Osteoblast (primary cell): ENCODE data around the gene C3orf33. TPM values are rescaled to one million over a fixed set of nuclear protein-coding genes. Genes with fewer than 3 reads are reported as not detected.

Source experiments
- DNase-seq: peaks from one replicate; pipeline ENCODE4 v3.0.0; 2011; ENCODE audit warnings: low spot score, mixed read lengths; ENCODE audit not compliant: insufficient read length; ENCODE audit errors: missing footprints
- H2AFZ ChIP-seq: 2 replicates; pipeline ENCODE4 v1.6.0; 2011; ENCODE audit warnings: mild to moderate bottlenecking, low read length
- H3K27ac ChIP-seq: 2 replicates; pipeline ENCODE4 v1.5.1; 2011; ENCODE audit warnings: mild to moderate bottlenecking, low read depth, low read length, moderate library complexity
- H3K27me3 ChIP-seq: 2 replicates; pipeline ENCODE4 v1.6.0; 2012; ENCODE audit warnings: mild to moderate bottlenecking, control low read depth, inconsistent platforms, low read length, moderate library complexity; ENCODE audit not compliant: insufficient read depth
- H3K36me3 ChIP-seq: 2 replicates; pipeline ENCODE4 v1.5.1; 2011; ENCODE audit warnings: mild to moderate bottlenecking, low read length, control low read depth, moderate library complexity; ENCODE audit not compliant: insufficient read depth
- H3K4me1 ChIP-seq: 2 replicates; pipeline ENCODE4 v1.5.1; 2011; ENCODE audit warnings: mild to moderate bottlenecking, low read length, control low read depth, moderate library complexity; ENCODE audit not compliant: insufficient read depth
- H3K4me2 ChIP-seq: 2 replicates; pipeline ENCODE4 v1.6.0; 2011; ENCODE audit warnings: mild to moderate bottlenecking, low read length; ENCODE audit not compliant: insufficient read depth
- H3K4me3 ChIP-seq: fragments of 200-600 bp; sonication (generic); 3 replicates; pipeline ENCODE4 v1.5.1; 2012; ENCODE audit warnings: mild to moderate bottlenecking, low read length, inconsistent platforms; ENCODE audit not compliant: insufficient read depth
- H3K79me2 ChIP-seq: 2 replicates; pipeline ENCODE4 v1.6.0; 2012; ENCODE audit warnings: mild to moderate bottlenecking, low read length, control low read depth, inconsistent platforms; ENCODE audit not compliant: insufficient read depth
- H3K9me3 ChIP-seq: 2 replicates; pipeline ENCODE4 v1.5.1; 2011; ENCODE audit warnings: low read depth, low read length, control low read depth
- H4K20me1 ChIP-seq: 2 replicates; pipeline ENCODE4 v1.6.0; 2012; ENCODE audit warnings: mild to moderate bottlenecking, low read length, control low read depth; ENCODE audit not compliant: insufficient read depth
- total RNA-seq: library from RNA; depleted of rRNA; stranded (reverse); fragments of >200 nt; gene quantifications from 2 replicates; pipeline ENCODE4 v1.2.3, GENCODE V29; 2012
- TF ChIP-seq, protein P1 (sequence below): IDR thresholded peaks from 2 replicates; pipeline ENCODE4 v1.5.1; 2011; ENCODE audit warnings: mild to moderate bottlenecking, low read depth, low read length, moderate library complexity; ENCODE audit errors: extremely low read depth

C3orf33 gene
- total RNA-seq, 1 donor = 2.5 TPM

DNA sequence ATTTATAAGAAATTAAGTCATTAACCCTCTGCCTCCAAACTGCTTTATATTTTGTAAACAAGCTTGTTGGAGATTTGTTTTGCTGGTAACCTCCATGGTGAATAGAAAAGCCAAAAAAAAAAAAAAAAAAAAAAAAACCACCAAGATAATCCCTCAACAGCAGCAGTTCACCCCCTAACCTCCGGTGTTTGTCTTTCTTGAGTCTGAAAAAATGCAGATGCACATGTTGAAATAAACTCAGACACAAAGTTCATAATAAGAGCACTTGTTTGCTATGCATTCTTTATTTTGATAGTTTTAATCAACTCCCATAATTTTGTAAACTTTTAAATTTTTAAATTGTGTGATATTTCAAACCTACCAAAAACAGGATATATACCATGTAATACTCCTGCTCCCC, 59.4 kb downstream of the C3orf33 start:
- H3K79me2 ChIP-seq = no peaks in the 10 kb centered on the region
- H3K27ac ChIP-seq = no peak overlapping the region
- H3K27me3 ChIP-seq = peaks cover 26% of the 10 kb centered on the region
- H3K36me3 ChIP-seq = no peaks in the 10 kb centered on the region
- H3K9me3 ChIP-seq = no peaks in the 10 kb centered on the region
- H3K4me3 ChIP-seq = no peak overlapping the region
- H4K20me1 ChIP-seq = no peaks in the 10 kb centered on the region
- DNase-seq = no peak
- peaks cover 27% of the 10 kb centered on the region for H3K4me1 ChIP-seq
- TF ChIP-seq, protein P1, sequence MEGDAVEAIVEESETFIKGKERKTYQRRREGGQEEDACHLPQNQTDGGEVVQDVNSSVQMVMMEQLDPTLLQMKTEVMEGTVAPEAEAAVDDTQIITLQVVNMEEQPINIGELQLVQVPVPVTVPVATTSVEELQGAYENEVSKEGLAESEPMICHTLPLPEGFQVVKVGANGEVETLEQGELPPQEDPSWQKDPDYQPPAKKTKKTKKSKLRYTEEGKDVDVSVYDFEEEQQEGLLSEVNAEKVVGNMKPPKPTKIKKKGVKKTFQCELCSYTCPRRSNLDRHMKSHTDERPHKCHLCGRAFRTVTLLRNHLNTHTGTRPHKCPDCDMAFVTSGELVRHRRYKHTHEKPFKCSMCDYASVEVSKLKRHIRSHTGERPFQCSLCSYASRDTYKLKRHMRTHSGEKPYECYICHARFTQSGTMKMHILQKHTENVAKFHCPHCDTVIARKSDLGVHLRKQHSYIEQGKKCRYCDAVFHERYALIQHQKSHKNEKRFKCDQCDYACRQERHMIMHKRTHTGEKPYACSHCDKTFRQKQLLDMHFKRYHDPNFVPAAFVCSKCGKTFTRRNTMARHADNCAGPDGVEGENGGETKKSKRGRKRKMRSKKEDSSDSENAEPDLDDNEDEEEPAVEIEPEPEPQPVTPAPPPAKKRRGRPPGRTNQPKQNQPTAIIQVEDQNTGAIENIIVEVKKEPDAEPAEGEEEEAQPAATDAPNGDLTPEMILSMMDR = no peak
- H2AFZ ChIP-seq = no peak overlapping the region
- H3K4me2 ChIP-seq = no peak overlapping the region

DNA sequence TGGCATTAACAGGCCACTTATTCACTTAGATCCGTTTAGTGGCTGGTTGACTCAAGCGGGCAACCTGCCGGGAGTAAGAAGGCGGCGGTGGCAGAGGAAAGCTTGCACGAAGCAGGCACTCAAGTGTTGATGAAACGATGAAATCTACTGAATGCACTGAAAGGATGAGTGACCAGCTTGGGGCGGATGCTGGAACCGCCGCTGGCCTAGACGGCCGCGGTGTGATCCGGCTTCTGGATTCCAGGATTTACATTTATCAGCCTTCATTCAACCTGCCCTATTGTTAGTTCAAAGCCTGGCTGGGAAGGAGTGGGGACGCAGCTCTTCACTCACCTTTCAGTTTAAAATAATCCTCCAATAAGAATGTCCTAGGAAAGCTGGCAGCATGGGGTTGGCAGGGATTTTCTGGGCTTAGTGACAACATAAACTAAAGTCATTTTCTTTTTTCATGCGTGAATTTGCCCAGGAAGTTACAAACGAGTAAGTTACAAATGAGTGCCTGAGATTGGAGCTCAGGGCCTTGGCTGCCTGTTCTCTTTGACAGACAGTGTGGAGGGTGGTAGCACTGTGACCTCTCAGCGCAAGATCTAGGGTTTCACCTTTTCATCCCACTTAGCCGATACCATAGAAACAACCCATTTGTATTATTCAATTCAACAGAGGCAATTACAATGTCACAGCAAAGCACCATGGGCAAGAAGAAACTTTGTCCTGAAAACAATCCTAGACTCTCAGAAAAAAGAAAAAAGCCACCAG, 60.1 kb downstream of the C3orf33 start:
- no peaks in the 10 kb centered on the region for H3K36me3 ChIP-seq
- no peak overlapping the region for H3K27ac ChIP-seq
- H3K27me3 ChIP-seq = peaks cover 32% of the 10 kb centered on the region
- peak overlapping the region; percentile 60 for H2AFZ ChIP-seq
- H3K79me2 ChIP-seq = no peaks in the 10 kb centered on the region
- no peaks in the 10 kb centered on the region for H3K9me3 ChIP-seq
- H4K20me1 ChIP-seq = no peaks in the 10 kb centered on the region
- TF ChIP-seq, protein P1 = no peak
- peak overlapping the region; percentile 68 for H3K4me3 ChIP-seq
- DNase-seq = peak; percentile 88
- peak overlapping the region; percentile 99 for H3K4me2 ChIP-seq
- H3K4me1 ChIP-seq = peaks cover 27% of the 10 kb centered on the region

DNA sequence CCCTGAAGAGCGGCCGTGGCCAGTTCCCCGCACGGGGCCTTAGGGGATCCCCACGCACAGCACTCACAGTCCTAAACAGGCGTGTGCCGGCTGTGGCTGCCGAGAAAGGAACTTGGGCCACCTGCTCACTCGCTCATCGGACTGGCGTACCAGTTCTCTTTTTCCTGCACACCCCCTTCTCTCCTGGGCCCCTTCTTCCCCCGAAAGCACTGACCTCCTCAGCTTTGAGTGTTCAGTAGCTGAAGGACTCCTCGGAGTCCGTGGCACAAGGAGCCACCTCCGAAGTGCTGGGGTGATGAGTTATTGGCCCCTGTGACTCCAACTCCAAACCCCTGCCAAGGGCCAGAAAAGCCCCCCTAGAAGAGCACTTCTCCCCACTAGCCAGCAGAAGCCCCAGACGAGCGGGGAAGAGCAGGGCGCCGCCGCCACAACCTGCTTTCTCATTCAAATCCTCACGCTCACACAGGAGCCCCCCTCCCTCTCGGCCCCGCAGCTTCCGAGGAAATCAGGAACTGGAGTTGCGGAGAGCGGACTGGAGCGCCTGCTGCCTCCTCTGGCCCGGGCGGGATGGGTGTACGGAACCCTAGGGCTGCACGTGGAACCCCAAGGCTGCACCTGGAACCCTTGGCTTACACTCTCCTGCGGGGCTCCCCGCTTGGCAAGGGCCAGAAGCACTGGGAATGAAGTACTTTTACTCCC, 61.3 kb downstream of the C3orf33 start, which contains the start of gene PLCH1:
PLCH1 (minus strand) TSS at position 446 of the 699 bp plus-strand sequence. CDS start 40,847 bp downstream, outside the sequence.
- Histone ChIP-seq H3K4me3 (peak within 1 kb of the TSS; percentile 68), H3K27me3 (peaks cover 33% of the 10 kb centered on the region), H2AFZ (peak within 1 kb of the TSS; percentile 88), H3K27ac (no peak within 1 kb of the TSS), H3K9me3 (no peaks in the 10 kb centered on the region), H3K79me2 (no peaks in the 10 kb centered on the region), H3K4me2 (peak within 1 kb of the TSS; percentile 99), H3K36me3 (no peaks in the 10 kb centered on the region), H3K4me1 (peaks cover 27% of the 10 kb centered on the region), H4K20me1 (no peaks in the 10 kb centered on the region)
- TF ChIP-seq, protein P1 = no peak
- peak; percentile 88 for DNase-seq
